AG08396 (cell line): ENCODE data around the gene CDH4.
"Not testable (repeated sequence)": the region's sequence is repeated elsewhere in the genome, so short reads cannot be mapped to it uniquely, and the experiment has no call there.

ENCODE experiments used
- DNase-seq: peaks from one replicate; pipeline ENCODE4 v3.0.0; 2012; ENCODE audit warnings: low spot score, mixed read lengths

Gene CDH4

DNA sequence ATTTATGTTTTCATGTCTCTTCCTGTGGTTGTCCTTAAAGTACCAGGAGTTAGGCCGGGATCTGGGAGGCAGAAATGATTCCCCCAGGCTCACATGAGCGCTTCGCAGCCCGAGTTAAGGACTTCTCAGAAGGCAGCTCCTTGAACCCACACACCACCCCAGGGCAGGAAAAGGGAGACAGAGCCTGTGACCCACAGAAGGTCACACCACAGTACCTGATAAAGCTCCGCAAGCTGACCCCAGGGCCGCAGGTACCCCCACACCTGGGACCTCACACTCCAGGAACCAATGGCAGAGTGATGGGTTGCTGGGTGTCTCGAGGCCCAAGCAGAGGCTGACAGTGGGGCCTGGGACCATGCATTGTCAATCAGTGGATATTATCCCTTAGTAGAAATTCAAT is 207.6 kb downstream of the CDH4 start:
- DNase-seq = no peak

DNA sequence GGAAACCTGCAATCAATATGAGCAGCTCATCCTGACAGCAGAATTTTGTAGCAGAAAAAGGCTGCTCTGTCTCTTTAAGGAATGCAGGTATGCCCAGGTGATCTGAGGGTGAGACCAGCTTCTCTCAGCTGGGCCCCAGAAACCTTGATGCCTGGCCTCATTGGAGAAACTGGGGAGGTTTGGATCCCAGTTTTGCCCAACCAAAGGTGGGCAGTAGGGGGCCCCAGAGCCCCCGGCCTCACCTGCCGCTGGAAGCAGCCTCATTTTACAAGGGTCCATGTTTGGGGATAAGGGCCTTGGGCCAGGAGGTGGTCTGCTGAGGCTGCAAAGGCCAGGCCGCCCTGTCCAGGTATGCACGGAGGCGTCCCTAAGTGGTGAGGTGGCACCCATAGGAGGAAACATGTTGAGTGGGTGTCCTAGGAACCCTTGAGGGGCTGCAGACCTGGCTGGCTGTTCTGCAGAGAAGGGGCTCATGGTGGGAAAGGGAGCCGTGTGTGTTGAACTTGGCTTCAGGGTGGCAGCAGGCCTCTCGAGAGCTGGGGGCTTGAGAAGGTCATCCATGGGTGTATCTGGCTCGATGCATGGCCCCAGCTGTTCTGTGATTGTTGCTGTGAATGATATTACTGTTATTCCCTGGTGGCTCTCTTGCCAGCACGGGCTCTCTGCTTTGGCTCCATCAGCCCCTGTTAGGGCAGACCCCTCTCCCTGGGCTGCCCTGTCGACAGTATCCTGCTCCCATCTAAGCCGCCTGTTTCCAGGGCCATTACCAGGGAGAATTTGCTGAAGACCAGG is 208.4 kb downstream of the CDH4 start:
- DNase-seq = no peak

DNA sequence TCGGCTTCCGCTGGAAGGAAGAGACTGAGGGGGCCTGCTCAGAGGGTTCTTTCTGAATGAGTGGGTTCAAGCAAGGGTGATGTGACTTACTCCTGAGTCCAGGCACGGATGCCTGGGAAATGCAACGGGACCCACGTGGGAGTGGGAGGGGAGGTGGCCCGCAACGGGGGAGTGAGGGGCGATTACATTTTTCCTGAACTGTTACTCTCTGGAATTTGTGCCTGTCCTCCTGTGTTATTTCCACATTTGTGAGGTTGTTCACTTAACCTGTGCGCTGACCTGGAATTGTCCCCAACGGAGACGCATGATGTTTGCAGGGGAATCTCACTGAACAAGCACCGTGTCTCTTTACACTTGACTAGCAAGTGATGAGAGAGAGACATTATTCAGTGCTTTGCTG is 209.4 kb downstream of the CDH4 start:
- DNase-seq = no peak

DNA sequence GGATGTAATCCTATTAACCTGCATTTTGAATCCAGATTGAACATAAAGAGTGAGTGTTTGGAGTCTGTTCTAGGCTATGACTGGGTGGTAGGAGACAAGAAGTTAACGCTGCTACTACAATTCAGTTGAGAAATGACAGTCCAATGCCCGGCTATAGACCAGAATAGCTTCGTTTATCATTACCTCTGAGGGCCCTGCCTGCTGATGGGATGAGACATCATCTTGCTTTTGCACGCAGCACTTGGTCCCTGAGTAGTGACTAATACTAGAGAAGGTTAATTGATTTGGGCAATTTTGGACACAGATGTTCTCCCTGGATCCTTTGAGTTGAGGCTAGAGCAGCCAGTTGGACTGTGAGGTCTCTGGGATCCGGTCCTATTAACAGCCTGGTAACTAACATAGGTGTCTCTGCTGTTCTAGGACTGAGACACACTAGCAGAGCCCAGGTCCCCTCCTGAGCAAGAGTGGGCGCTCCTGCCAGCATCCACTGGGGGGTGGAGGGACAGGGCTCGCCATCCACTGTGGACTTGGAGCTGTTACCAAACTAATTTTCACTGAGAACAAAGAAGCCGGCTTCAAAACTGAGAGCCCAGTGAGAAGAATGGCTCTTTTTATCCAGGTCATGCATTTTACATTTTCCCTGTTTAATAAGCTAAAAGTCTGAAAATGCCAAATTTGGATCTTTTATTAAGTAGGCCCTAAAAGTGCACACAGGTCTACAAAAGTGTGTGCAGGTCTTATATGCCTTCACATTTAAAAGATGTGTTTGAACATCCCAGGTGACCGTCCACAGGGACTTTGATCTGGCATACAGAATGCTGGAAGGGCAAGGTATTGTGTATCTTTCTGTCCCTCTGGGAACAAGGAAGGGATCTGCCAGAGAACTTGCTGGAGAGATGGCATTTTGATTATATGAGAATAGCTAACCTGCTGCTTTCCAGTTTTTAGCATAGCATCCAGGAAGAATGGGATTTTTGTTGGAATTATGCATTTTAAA is 212.5 kb downstream of the CDH4 start:
- DNase-seq = peak; percentile 27

DNA sequence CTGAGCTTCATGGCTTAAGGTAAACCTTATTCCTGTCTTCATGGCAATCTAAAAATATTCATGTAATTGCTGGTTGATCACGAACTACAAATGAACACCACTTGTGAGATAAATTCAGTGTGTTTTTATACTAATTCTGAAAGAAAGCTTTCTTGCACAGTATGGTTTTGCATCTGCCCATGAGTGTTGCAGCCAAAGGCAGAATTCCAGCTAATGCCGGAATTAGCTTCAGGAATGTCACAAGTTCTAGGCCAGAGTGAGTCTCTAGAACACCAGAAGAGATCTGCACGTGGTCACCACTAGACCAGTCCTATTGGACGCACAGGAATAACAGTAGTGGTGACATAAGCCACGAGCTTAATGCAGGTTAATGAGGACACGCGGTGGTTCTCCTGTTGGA is 223.7 kb downstream of the CDH4 start:
- DNase-seq = no peak

DNA sequence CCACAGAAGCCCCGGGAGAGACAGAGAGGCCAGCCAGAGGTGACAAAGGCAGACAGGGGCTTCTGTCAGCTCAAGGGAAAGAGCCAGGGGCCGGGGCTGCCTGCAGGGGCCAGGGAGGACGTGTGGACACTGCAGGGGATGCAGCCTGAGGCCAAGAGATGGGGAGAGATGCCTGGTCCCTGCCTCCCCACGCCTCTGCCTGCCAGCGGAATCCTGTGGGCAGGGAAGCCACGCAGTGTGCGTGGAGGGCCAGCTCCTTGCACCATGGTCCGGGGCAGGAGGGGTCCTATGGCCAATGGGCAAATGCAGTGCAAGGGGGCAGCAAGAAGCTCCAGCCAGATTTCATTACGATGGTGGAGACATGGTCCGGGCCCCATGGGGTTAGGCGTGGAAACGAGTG is 224.9 kb downstream of the CDH4 start:
- no peak for DNase-seq

DNA sequence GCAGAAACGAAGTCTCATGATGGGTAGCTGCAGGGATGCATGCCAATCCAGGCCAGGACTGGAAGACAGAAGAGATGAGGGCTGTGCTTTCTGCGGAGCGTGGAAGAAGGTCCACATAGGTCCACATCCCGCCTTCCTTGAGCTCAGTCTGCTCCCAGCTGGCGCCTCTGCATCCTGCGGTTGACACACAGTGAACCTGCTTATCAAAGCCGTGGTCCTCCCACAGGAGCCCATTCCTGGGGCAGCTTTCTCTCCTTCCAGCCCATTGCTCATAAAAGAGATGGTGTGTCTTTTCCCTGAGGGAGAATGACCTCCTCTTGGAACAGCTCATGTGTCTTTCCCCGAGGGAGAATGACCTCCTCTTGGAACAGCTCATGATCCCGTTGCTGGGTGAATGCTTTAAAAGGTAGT is 225.4 kb downstream of the CDH4 start:
- no peak for DNase-seq

DNA sequence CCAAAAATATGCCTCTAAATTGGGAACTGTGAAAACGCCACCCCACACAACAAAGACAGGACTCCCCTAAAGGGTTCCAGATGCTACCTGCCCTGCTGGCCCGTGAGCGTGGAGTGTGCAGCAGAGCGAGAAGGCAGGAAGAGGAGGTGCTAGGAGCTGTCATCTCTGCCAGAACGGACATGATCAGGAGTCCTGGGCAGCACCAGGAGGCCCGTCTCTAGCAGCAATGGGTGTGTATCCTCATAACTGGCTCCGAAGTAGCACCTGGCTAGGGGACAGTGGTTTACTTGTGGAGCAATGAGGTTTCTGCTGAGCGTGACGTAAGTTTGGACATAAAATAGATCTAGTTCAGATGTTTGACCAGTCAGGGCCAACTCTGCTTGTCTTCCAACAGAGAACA is 226.0 kb downstream of the CDH4 start:
- no peak for DNase-seq

DNA sequence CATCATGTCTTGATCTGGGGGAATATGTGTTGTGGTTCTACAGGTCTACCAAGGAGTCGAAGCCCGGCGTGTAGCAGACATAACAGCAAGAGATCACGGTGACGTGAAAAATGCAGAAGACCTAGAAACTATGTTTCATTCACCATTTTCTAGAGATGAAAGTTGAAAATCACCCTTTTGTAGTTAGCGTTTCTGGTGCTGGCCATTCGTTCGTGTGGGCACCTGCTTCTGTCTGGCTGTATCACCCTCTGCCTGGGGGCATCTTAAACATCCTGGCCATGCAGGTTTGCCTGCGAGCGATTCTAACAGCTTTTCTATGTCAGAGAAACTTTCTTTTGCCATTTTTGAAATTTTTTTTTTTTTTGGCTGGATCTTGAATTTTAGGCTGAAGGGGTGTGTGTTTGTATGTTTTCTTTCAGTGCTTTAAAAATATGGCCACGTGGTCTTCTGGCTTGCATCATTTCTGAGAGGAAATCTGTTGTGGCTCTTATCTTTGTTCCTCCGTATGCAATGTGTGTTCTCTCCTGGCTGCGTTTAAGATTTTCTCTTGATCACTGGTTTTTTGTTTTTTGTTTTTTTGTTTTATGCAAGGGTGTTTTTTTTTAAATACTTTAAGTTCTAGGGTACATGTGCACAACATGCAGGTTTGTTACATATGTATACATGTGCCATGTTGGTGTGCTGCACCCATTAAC is 226.7 kb downstream of the CDH4 start:
- no peak for DNase-seq

DNA sequence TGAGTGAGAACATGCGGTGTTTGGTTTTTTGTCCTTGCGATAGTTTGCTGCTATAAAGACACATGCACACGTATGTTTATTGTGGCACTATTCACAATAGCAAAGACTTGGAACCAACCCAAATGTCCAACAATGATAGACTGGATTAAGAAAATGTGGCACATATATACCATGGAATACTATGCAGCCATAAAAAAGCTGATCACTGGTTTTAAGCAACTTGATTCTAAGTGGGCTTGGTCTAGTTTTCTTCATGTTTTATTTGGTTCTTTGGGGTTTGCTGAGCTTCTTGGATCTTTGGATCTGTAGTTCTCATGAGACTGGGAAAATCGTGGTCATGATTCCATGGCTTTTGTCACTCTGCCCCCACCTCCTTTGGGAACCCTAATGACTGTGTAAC is 227.4 kb downstream of the CDH4 start:
- not testable (repeated sequence) for DNase-seq

DNA sequence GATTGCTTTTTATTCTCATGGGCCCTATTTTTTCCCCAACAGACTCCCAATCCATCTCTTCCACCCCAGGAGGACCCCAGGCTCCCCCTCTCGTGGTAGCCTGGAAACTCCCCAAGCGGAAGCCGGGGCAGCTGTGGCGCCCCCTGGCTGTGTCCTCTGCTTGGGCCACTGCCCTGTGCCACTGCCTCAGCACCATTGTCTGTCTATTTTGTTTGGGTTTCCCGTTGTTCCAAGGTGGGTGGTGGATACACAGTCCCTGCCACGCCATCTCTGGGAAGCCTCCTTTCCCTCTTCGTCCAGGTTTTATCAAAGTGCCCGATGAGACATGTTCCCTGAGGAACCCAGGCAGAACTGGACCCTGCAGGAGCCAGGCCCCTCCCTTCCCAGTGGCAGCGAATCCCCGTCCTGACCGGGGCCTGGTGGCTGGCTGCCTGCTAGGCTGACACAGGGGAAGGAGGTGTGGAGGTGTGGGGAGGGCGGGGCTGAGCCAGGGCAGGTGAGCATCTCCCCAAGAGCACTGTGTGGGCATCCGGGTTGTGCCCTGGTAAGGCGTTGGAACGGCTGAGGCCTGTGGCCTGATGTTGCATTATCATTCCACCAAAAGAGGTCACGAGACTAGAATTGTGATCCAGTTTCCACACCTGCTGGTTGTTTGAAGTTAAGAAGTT is 228.2 kb downstream of the CDH4 start:
- no peak for DNase-seq

DNA sequence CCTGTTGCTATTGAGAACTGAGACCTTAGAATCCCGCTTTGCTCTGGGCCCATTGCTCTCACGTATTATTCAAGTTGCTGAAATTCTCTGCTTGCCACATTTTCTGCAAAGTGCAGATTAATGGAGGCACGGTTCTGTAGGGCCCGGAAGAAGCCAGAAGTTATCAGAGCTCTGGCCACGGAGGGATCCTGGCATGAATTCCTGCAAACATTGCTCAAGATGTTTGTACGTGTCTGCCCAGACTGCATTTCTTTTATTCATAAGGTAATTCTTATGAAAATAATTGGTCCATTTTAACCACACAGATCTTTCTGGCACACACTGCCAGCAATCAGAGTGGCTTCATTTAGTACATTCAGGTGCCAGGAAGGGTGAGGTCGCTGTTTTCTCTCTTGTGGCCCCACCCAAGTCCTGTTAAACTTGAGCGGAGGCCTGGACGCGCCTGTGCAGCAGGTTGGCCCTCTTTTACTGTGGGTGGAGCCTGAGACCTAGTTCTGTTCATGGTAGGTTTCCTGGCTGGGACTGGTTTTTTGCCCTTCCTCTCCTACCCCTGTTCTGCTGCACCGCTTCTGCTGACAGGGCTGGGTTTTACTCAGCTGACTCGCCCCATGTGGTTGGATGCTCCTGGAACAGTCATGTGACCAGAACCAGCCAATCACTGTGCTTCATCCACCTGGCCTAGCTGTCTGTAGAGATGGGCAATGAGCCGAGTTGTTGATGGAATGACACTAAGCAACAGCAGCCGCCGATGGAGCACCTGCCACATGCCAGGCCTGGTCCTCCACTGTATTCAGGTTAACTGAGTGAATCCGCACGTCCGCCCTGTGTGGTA is 230.2 kb downstream of the CDH4 start:
- DNase-seq = no peak

DNA sequence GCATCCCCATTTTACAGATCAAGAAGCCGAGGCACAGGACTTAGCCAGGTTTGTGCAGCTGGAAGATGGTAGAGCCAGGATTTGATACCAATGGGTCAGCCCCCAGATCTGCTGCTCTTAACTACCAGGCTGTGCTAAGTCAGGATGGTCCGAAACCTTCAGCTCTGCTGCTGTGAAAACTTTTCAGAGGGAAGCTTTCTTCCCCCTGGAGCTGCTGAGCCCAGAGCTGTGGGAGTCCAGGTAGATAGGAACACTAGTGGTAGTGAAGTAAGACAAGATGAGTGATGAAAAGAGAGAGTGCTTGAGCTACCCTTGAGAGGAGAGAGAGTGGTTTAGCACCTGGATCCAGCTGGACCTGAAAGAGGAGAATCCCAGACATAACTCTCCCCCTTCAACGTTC is 230.8 kb downstream of the CDH4 start:
- DNase-seq = no peak

DNA sequence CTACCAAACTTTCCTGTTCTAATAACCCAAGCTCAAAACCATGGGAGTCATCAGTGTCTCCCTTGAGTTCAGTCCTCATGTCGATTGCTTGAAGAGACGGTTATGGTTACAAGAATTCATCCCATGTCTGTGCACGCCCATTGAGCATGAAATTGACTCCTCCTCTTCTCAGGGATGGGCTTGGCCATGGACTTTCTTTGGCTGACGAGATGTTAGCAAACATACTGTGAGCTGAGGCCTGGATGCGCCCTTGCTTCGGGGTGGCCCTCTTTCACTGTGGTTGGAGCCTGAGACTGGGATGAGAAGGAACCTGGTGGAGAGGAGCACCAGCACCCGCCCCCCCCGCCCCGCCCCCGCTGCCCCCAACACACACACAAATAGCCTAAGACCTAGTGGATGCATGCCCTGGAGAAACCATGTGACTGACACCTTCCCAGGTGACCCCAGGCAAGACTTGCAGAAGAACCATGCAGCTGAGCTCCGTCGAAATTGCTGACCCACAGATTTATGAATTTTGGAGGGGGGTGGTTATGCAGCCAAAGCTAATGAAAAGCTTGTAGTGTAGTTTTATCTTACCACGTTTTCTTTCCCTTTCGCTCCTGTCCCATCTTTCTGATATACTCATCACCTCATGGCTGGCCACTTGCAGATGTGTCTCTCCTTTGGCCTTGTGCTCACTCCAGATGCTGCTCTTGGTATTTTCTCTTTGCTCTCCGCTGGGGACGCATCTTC is 231.4 kb downstream of the CDH4 start:
- no peak for DNase-seq

DNA sequence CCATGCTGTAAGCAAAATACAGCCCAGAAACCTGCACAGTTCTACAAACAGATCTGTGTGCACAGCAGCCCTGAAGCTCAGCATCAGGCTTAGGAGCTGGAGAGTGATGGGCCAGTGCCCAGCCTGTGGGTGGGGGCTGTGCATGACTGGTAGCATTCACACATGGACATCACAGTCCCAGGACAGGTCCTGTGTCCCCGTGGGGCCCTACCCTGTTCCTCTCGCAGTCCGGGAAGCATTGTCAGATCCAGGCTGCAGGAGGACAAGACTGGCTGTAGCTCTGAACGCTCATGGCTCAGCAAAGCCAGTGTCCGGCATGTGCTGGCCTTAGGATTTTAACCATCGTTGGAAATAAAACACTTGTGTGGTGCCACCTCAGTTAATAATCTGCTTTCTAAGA is 234.1 kb downstream of the CDH4 start:
- no peak for DNase-seq

DNA sequence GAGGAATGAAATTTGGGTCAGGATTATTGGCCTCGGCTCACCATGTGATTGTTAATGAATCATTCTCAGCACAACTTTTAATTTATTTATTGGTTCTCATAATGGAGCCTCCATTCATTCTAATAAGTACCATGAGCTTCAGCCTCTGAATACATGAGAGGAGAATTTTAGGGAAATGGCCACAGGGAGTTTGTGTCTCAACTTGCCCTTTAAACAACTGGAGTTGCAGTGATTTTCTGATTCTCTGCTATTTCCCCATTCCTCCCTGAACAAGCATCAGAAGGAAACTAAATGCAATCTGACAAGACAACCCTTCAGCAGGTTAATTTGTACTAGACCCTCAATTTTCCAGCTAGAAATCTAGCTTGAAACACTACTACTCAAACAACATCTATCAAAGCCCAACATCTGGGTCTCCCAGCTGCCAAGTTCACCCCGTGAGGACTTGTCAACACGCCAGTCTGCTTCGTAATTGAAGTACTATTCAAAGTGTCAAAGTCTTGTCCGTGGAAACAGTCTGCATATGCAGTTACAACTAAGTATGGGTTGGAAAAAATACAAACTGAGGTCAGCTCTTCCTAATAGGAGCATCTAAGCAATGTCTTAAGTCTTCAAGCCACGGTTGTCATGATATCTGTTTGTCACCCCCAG is 235.4 kb downstream of the CDH4 start:
- no peak for DNase-seq

DNA sequence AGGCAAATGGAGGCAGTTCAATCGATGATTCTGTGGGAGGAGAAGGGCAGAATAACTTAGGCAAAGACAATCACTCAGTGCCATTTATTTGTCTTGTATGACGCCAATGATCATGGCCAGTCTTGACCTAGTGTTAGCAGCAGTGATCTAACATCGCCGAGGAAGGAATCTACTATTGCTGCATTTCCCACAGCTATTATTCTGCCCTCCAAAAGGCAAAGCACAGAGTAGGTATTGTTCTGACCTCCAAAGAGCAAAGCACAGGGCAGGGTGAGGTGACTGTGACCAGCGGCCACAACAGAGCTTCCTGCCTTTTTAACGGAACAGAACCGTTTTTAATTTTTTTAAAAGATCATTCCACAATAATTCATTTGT is 235.9 kb downstream of the CDH4 start:
- no peak for DNase-seq

DNA sequence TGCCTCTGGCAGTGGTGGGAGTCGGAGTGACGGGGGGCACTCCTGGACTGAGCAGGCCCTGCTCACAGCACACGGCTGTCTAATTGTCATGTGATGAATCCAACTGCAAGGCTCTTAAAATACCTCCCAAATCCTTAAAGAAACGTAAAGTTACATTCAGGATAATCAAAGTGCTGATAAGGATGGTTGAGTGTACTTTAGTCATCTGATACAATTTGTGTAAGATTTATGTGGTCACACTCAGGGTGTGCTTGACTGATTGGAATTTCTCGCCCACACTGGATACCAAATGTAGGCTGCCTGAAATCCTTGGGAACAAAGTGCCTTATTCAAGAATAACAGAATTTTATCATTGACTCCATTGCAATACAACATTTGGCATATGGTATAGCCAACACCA is 238.7 kb downstream of the CDH4 start:
- DNase-seq = no peak

DNA sequence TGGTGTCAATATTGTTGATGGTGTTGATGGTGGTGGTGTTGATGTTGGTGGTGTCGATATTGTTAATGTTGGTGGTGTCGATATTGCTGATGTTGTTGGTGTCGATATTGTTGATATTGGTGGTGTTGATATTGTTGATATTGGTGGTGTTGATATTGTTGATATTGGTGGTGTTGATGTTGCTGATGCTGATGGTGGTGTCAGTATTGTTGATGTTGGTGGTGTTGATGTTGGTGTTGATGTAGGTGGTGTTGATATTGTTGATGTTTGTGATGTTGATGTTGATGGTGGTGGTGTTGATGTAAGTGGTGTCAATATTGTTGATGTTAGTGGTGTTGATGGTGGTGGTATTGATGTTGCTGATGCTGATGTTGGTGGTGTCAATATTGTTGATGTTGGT is 240.0 kb downstream of the CDH4 start:
- no peak for DNase-seq

DNA sequence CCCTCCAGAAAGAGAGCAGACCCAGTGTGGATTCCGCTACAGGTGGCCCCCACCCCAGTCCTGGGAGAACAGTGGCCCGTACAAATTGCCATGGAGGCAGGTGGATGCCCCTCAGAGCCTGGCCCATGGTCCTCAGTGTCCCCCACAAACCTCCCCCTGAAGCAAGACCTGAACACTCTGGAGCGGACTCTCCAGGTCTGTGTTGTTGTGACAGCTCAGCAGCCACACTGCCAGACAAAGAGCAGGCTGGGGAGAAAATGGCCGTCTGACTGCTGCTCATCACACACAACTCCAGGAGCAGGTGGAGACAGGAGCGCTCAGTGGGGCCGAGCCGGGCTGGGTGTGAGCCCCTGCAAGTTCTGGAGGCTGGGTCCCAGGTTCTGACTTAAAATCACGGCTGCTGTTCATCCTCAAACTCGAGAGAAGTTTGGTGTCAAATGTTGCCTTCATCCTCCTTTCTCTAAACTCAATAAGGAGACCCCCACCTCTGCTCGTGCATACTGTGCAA is 241.8 kb downstream of the CDH4 start:
- DNase-seq = no peak
